NCI-H2171 treated with DMSO at 0.1 percent for 48 hours (cell line): ENCODE results near the gene KNL1.
"Not testable (repeated sequence)": the region's sequence is repeated elsewhere in the genome, so short reads cannot be mapped to it uniquely, and the experiment has no call there.

ENCODE experiments used
- DNase-seq: peaks from one replicate; lab custom pipeline; 2025; lab: John Stamatoyannopoulos, UW

KNL1 gene, protein sequence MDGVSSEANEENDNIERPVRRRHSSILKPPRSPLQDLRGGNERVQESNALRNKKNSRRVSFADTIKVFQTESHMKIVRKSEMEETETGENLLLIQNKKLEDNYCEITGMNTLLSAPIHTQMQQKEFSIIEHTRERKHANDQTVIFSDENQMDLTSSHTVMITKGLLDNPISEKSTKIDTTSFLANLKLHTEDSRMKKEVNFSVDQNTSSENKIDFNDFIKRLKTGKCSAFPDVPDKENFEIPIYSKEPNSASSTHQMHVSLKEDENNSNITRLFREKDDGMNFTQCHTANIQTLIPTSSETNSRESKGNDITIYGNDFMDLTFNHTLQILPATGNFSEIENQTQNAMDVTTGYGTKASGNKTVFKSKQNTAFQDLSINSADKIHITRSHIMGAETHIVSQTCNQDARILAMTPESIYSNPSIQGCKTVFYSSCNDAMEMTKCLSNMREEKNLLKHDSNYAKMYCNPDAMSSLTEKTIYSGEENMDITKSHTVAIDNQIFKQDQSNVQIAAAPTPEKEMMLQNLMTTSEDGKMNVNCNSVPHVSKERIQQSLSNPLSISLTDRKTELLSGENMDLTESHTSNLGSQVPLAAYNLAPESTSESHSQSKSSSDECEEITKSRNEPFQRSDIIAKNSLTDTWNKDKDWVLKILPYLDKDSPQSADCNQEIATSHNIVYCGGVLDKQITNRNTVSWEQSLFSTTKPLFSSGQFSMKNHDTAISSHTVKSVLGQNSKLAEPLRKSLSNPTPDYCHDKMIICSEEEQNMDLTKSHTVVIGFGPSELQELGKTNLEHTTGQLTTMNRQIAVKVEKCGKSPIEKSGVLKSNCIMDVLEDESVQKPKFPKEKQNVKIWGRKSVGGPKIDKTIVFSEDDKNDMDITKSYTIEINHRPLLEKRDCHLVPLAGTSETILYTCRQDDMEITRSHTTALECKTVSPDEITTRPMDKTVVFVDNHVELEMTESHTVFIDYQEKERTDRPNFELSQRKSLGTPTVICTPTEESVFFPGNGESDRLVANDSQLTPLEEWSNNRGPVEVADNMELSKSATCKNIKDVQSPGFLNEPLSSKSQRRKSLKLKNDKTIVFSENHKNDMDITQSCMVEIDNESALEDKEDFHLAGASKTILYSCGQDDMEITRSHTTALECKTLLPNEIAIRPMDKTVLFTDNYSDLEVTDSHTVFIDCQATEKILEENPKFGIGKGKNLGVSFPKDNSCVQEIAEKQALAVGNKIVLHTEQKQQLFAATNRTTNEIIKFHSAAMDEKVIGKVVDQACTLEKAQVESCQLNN (N-terminal part only)

DNA sequence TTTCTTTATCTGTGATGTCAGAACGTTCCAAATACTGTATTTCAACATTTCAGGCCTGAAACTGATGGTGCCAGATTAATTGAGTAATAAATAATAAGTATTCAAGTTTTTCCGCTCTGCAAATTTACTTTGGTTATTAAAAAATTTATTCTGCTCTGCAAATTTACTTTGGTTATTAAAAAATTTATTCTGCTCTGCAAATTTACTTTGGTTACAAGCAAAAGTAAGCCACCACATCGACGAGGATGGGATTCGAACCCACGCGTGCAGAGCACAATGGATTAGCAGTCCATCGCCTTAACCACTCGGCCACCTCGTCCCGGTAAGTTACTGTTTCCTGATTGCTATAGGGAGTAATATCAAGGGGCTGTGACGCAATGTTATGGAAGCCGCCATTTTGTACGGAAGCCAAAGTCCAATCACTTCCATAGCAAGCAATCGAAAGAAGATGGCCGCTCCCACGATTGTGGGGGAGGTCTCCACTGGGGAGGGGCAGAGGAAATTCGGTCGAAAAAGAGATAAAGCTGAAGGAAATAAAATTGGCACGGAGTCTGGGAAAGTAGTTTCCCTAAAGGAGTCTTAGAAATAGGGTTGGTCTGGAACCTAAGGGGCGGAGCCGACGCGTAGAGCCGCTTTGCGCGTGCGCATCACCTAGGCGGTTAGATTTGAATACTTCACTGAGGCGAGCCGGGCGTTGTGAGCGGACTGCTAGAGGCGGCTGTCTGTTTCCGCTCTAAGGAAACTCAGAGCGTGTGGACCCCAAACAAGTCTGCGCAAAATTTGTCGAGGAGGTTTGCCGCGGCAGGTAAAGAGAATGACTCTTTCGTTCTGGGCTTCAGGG is at the start of gene KNL1:
Gene KNL1 (plus strand): TSS at position 662 of the 841 bp plus-strand sequence. CDS start 8,683 bp downstream, outside the sequence.
- peak; percentile 98 for DNase-seq

DNA sequence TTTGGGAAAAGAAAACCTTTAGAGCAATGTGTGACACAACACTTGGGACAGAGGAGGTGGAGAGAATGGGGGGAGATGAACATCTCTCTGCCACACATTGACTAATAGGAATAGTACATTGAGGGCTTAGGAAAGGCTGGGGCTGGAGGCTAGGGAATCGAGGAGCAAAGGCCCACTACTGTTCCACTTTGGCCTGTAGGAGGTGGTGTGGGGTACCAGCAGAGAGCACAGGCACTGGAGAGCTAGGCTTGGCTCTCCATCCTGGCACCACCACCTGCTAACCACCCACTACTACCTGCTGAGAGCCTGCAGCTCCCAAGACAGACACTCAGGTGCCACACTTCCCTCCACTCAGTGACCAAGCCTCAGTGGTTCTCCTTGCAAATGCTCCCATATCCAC is 48.6 kb upstream of the KNL1 start:
- no peak for DNase-seq

- DNase-seq = no peak
Observed at GRCh38 chr15:40548610-40549009, 45.4 kb upstream of the KNL1 start.

DNA sequence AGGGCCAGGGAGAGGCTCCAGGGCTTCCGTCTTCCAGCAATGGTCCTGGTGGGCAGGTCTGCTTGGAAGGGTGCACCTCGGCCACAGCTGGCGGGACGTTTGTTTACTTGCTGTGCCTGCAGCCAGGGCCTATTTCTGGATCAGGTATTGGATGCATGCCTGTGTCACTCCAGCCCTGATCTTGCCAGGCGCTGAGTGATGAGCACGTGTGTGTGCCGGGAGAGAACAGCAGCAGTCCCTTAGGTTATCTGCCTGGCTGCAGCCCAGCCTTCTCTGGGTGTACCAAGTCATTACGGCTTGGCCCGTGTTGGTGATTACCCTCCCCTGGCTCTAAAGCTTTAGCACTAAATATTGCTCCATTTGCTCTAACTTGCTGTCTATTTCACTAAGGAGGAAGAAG is 44.2 kb upstream of the KNL1 start:
- DNase-seq = no peak

DNA sequence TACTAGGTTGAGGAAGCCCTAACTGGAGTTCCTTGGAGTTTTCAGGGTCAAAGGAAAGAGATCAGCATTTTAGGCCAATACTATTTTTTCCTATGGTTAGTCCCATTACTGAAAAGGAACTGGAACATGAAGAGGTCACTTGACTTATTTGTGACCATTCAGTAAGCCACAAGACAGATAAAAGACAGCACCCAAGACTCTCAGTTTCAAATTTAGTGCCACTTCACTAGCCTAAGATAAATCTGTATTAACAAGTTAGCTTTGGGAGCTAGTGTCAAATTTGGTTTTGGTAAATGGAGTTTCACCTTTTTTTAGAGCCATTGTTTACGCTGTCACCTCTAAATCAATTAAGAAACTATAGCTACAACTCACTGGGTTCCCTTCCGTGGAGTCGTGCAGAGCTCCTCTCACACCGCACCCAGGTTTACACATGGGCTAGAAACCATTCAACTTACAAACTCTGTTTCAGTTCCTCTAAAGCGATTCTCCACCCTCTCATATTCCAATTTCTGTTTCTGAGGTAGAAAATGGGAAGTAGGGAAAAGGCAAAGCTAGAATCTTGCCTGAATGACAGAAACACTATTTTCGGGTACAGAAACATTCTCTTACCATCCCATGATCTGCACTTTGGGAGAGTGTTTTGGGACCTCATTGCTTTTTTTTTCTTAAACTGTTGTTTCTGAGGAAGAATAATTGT is 43.6 kb upstream of the KNL1 start:
- no peak for DNase-seq

- DNase-seq = no peak
Observed at GRCh38 chr15:40554161-40554525, 39.9 kb upstream of the KNL1 start.

DNA sequence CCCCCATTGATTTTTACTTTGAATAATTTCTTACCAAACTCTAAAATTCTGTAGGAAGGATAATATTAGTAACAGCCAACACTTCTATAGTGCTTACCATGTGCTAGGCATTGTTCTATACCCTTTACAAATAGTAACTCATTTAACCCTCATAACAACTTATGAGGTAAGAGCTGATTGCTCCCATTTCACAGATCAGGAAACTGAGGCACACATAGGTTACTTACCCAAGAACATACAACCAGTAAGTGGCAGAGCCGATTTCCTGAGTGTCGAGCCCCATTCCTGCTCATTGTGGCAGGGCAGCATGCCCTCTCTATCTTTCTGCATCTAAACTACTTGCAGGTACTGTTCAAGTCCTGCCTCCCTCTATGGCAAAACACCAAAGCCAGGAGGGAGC is 38.2 kb upstream of the KNL1 start:
- DNase-seq = no peak

DNA sequence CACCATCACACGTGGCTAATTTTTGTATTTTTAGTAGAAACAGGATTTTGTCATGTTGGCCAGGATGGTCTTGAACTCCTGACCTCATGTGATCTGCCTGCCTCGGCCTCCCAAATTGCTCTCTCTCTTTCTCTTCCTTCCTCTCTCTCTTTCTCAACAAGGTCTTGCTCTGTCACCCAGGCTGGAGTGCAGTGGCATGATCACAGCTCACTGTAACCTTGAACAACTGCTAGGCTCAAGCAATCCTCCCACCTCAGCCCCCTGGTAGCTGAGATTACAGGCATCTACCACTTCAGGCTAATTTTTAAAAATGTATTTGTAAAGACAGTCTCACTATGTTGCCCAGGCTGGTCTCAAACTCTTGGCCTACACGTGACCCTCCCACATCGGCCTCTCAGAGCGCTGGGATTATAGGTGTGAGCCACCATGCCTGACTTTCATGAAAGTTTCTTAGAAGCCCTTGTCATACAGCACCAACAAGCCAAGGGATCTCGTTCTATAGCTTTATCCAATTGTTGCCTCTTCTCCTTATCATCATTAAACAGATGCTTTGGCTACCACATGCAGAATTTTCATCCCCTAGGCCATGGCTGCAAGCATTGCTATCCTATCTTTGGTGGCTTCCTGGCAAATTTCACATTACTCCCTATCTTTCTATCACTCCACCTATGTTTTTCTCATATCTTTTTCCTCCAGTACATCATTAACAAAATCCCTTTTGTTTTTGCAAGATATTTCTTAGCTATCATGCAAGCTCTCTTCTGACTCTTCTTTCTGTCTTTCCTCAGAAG is 34.9 kb upstream of the KNL1 start:
- DNase-seq = no peak

- DNase-seq = no peak
Observed at GRCh38 chr15:40562691-40563090, 31.4 kb upstream of the KNL1 start.

GRCh38 chr15:40563426-40563825 is 30.6 kb upstream of the KNL1 start:
- DNase-seq = no peak

GRCh38 chr15:40564591-40565332 is 29.3 kb upstream of the KNL1 start, which contains the start of gene CCDC32:
CCDC32 (minus strand) TSS chr15:40565042; CDS start chr15:40563015, 2,027 bp downstream.
- DNase-seq = peak; percentile 100

GRCh38 chr15:40565333-40566238 is 28.5 kb upstream of the KNL1 start:
- DNase-seq = no peak

DNA sequence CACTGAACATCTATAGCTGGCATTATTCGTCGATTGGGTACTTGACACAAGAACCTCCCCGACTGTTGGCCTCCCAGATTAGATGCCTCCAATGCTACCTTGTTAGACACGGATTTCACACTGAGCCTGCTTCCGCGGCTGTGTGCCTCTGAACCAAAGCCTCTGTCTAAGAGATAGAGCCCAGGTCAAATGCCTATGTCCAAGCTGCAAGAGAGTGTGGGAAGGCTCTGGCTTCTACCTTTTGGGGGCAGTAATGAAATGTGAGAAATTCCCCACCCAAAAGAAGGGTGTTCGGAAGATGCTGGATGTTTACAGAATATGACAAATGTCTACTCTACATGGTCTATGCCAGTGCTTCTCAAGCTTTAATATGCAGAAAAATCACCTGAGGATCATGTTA is 26.9 kb upstream of the KNL1 start:
- no peak for DNase-seq

- DNase-seq = peak; percentile 87
Observed at GRCh38 chr15:40569129-40569953, 24.7 kb upstream of the KNL1 start, which contains the start of gene RPUSD2. RPUSD2 (plus strand) TSS chr15:40569299; CDS start chr15:40569338, 39 bp downstream.

DNA sequence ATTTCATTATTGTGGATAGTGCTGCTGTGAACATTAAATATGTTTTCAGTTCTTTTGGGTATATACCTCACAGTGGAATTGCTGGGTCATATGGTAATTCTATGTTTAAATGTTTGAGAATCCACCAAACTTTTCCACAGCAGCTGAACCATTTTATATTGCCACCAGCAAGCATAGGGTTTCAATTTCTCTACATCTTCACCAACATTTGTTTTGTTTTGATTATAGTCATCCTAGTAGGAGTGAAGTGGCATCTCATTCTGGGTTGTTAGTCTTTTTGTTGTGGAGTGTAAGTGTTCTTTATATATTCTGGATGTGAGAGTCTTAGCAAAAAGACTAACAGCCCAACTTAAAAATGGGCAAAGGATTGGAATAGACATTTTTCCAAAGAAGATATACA is 18.9 kb upstream of the KNL1 start:
- no peak for DNase-seq

DNA sequence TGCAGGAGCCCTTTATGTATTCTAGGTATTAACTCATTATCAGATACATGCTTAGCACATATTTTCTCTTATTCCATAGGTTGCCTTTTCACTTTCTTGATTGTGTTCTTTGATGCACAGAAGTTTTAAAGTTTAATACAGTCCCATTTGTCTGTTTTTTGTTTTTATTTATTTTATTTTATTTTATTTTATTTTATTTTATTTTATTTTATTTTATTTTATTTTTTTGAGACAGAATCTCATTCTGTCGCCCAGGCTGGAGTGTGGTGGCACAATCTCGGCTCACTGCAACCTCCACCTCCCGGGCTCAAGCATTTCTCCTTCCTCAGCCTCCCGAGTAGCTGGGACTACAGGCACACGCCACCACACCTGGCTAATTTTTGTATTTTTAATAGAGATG is 17.1 kb upstream of the KNL1 start:
- DNase-seq = not testable (repeated sequence)

- DNase-seq = no peak
Observed at GRCh38 chr15:40578892-40579291, 15.2 kb upstream of the KNL1 start.
